Lung (tissue), 12 donors: Measurements from ENCODE around the gene PTPRN2. TPM values are rescaled to one million over a fixed set of nuclear protein-coding genes. Genes with fewer than 3 reads are reported as not detected.

Source experiments
- ATAC-seq: fragments of 200-7000 bp; cut with Tn5 transposase; one replicate; pipeline ENCODE4 v1.9.1; 2020; ENCODE audit warnings: moderate number of reproducible peaks; ENCODE audit not compliant: insufficient read depth, low FRiP score
- DNase-seq, 3 donors: peaks; one replicate each; pipeline ENCODE4 v3.0.0-alpha.2; 2013 to 2017
- H3K27ac ChIP-seq, 2 donors: one replicate each; pipeline ENCODE4 v1.5.1; 2013; ENCODE audit warnings: mild to moderate bottlenecking in 2 of 2, moderate library complexity in 2 of 2, control low read depth in 1 of 2, inconsistent platforms in 1 of 2, low read depth in 1 of 2, low read length in 1 of 2
- H3K27me3 ChIP-seq, 3 donors: one replicate each; pipeline ENCODE4 v1.5.1; 2013; ENCODE audit warnings: low read length in 2 of 3; ENCODE audit not compliant: control insufficient read depth in 3 of 3, insufficient read depth in 3 of 3
- H3K36me3 ChIP-seq, 4 donors: one replicate each; pipeline ENCODE4 v1.5.1; 2013; ENCODE audit warnings: low read length in 4 of 4, mild to moderate bottlenecking in 1 of 4, moderate library complexity in 1 of 4; ENCODE audit not compliant: control insufficient read depth in 4 of 4, insufficient read depth in 4 of 4
- H3K4me1 ChIP-seq, 5 donors: one replicate each; pipeline ENCODE4 v1.5.1; 2013; ENCODE audit warnings: low read length in 5 of 5, mild to moderate bottlenecking in 2 of 5, moderate library complexity in 1 of 5; ENCODE audit not compliant: control insufficient read depth in 5 of 5, insufficient read depth in 5 of 5
- H3K4me3 ChIP-seq: one replicate; pipeline ENCODE4 v1.5.1; 2013; ENCODE audit warnings: mild to moderate bottlenecking, control low read depth, moderate library complexity
- H3K9ac ChIP-seq, 2 donors: one replicate each; pipeline ENCODE4 v1.5.1; 2013; ENCODE audit warnings: low read length in 2 of 2, control low read depth in 1 of 2; ENCODE audit not compliant: insufficient read depth in 1 of 2
- H3K9me3 ChIP-seq, 4 donors: one replicate each; pipeline ENCODE4 v1.5.1; 2013; ENCODE audit warnings: low read length in 3 of 4, mild to moderate bottlenecking in 1 of 4, moderate library complexity in 1 of 4; ENCODE audit not compliant: control insufficient read depth in 4 of 4, insufficient read depth in 3 of 4
- WGBS, 2 donors: extraction: QIAGEN DNeasy Blood & Tissue Kit; methylation state at CpG; one replicate each; pipeline ENCODE4 v1.1.7; 2013; 5-methylcytosine and 5-hydroxymethylcytosine counted together
- polyA plus RNA-seq, 2 donors: library from polyadenylated mRNA; stranded (reverse); fragments of 200-250 nt; gene quantifications; one replicate each; pipeline ENCODE4 v1.2.1, GENCODE V29; 2013
- total RNA-seq, 2 donors: library from RNA; depleted of rRNA in 1 of 2; stranded (reverse); fragments of >200 nt in 1 of 2; gene quantifications; one replicate each; pipeline ENCODE4 v1.2.1, GENCODE V29; 2014 to 2021
- TF ChIP-seq, protein P1 (sequence below): IDR thresholded peaks from 2 replicates; pipeline ENCODE4 v1.5.1; 2012; ENCODE audit warnings: mild to moderate bottlenecking; ENCODE audit errors: control extremely low read depth, extremely low read depth
- donor health status: control.
- donor health status: control.
- donor health status: Bipolar disorder and iron deficiency.
- donor health status: healthy.
- donor health status: DM: yes; HTN: yes; CAD: no.

PTPRN2 gene
- total and polyA plus RNA-seq, 4 donors: 2.1 to 7.4 (median 4.4) TPM

DNA sequence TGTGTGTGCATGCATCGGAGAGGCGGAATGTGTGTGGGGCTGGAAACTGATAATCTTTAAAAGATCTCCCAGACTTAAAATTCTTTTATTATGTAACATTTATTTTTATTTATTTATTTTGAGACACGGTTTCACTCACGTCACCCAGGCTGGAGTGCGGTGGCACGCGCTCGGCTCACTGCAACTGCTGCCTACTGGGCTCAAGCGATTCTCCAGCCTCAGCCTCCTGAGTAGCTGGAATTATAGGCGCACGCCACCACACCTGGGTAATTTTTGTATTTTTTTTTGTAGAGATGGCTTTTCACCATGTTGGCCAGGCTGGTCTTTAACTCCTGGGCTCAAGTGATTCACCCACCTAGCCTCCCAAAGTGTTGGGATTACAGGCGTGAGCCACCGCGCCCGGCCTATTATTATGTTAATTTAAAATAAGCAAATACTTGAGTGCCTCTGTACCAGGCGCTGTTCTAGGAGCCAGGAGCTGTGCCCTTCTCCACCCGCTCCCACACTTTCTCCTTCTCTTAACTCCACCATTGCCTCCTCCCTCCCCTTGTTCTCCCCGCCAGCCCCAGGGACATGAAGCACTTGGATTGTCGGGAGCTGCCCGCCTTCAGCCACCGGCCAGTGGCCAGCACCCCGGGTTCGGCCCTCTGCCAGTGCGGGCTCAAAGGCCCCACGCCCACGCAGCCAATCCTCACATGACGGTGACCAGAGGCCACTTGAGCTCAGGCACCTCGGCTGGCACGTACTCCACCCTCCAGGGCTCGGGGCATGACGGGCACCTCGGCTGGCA, 1087.3 kb downstream of the PTPRN2 start:
- TF ChIP-seq, protein P1, sequence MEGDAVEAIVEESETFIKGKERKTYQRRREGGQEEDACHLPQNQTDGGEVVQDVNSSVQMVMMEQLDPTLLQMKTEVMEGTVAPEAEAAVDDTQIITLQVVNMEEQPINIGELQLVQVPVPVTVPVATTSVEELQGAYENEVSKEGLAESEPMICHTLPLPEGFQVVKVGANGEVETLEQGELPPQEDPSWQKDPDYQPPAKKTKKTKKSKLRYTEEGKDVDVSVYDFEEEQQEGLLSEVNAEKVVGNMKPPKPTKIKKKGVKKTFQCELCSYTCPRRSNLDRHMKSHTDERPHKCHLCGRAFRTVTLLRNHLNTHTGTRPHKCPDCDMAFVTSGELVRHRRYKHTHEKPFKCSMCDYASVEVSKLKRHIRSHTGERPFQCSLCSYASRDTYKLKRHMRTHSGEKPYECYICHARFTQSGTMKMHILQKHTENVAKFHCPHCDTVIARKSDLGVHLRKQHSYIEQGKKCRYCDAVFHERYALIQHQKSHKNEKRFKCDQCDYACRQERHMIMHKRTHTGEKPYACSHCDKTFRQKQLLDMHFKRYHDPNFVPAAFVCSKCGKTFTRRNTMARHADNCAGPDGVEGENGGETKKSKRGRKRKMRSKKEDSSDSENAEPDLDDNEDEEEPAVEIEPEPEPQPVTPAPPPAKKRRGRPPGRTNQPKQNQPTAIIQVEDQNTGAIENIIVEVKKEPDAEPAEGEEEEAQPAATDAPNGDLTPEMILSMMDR: no peak
- WGBS, 2 donors: 91 to 94% methylated on average over 32 of the region's 32 CpGs
- DNase-seq: no peak
- H3K27me3 ChIP-seq: no peaks in the 10 kb centered on the region
- no peak overlapping the region for H3K27ac ChIP-seq
- no peak overlapping the region for H3K9ac ChIP-seq
- no peaks in the 10 kb centered on the region for H3K36me3 ChIP-seq
- H3K9me3 ChIP-seq: peaks cover 0 to 6% (median 0%) of the 10 kb centered on the region in 4 donors
- H3K4me3 ChIP-seq: no peak overlapping the region
- ATAC-seq: no peak
- peaks cover 0 to 3% (median 0%) of the 10 kb centered on the region in 5 donors for H3K4me1 ChIP-seq

DNA sequence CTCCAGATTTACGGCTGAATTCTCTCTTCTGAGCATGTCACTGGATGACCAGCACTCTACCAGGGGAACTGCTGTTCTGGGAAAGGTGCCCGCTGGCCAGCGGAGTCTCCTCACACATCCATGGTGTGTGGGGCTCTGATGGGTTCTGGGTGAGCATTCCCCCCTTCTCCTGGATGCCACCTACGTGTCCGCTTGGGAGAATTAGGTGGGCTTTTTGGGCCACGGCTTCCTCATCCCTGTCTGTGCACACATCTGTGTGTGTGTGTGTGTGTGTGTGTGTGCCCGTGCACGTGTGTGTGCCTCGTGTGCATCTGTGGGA, 1087.8 kb downstream of the PTPRN2 start:
- 88 to 91% methylated on average over 9 of the region's 9 CpGs for WGBS, 2 donors
- Histone ChIP-seq H3K36me3 (no peaks in the 10 kb centered on the region), H3K4me3 (no peak overlapping the region), H3K4me1 (peaks cover 0 to 3% (median 0%) of the 10 kb centered on the region in 5 donors), H3K27ac (no peak overlapping the region), H3K27me3 (no peaks in the 10 kb centered on the region), H3K9me3 (peaks cover 0 to 6% (median 0%) of the 10 kb centered on the region in 4 donors), H3K9ac (no peak overlapping the region)
- DNase-seq: no peak
- ATAC-seq: no peak
- TF ChIP-seq, protein P1: no peak

DNA sequence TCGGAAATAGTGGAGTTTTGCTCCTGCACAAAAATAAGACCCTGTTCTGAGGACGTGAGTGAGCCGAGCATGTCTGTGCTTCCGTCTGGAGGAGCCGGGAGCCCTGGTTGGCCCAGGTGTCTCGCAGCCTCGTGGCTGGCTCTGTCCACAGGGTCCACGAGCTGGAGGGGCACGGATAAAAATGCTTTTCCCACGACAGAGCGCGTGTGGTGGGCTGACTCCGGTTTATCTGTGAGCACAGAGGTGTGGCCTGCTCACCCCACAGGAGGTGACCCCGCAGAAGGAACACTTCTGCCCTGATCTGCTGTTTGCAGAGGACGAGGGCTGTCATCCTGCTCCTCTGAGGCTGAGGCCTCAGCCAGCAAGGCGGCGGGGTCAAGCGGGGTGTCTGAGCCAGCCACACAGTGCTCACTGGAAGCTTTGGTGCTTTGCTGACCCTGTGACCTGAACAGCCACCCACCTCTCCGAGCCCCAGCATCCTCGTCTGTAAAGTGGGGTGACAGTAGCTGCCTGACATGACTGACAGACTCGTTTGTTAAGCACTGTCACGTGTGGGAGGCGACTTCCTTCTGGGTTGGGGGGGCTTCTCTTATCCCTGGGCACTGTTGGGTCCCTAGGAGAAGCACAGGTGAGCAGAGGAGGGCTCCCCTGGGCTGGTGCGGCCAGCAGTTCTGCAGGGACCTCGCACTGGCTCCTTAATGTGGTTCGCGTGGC, 1088.3 kb downstream of the PTPRN2 start:
- no peak overlapping the region for H3K9ac ChIP-seq
- TF ChIP-seq, protein P1: no peak
- no peak overlapping the region for H3K27ac ChIP-seq
- 79 to 85% methylated on average over 27 of the region's 27 CpGs for WGBS, 2 donors
- H3K36me3 ChIP-seq: no peaks in the 10 kb centered on the region
- peaks cover 0 to 6% (median 0%) of the 10 kb centered on the region in 4 donors for H3K9me3 ChIP-seq
- DNase-seq (no peak), ATAC-seq (no peak)
- H3K4me1 ChIP-seq: peaks cover 0 to 3% (median 0%) of the 10 kb centered on the region in 5 donors
- no peaks in the 10 kb centered on the region for H3K27me3 ChIP-seq
- no peak overlapping the region for H3K4me3 ChIP-seq
